HepG2 (cell line): ENCODE measurements around the gene DENND1C. TPM values are rescaled to one million over a fixed set of nuclear protein-coding genes. Genes with fewer than 3 reads are reported as not detected.

Experiments used
- GATAD1 ChIP-seq: IDR thresholded peaks from 2 replicates; pipeline ENCODE4 v1.6.1; 2016; ENCODE audit warnings: missing genetic modification reagents, missing compliant biosample characterization
- RARG ChIP-seq: sonication (generic); formaldehyde crosslinking; IDR thresholded peaks from 2 replicates; pipeline ENCODE4 v1.4.0; 2020; ENCODE audit warnings: low read depth, mild to moderate bottlenecking, missing genetic modification reagents
- RCOR2 ChIP-seq: IDR thresholded peaks from 2 replicates; pipeline ENCODE4 v1.6.1; 2016; ENCODE audit warnings: missing biosample characterization, missing genetic modification reagents
- SAP130 ChIP-seq: IDR thresholded peaks from 2 replicates; pipeline ENCODE4 v1.6.1; 2016; ENCODE audit warnings: low read depth
- SOX13 ChIP-seq, 3 experiments: fragments of 450-650 bp in 1 of 3; sonication (generic) in 1 of 3; formaldehyde crosslinking in 1 of 3; IDR thresholded peaks in 2 of 3; conservative IDR thresholded peaks in 1 of 3; 2 replicates each; pipeline versions ENCODE4 v1.5.0 to v1.6.1; 2016 to 2020; ENCODE audit warnings: antibody characterized with exemption in 1 of 3, mild to moderate bottlenecking in 1 of 3, missing compliant biosample characterization in 1 of 3, missing genetic modification reagents in 1 of 3, moderate library complexity in 1 of 3
- ZBTB38 ChIP-seq: sonication (generic); formaldehyde crosslinking; IDR thresholded peaks from 2 replicates; pipeline ENCODE4 v1.5.1; 2020; ENCODE audit warnings: mild to moderate bottlenecking, missing genetic modification reagents
- ZFP36 ChIP-seq: fragments of 150-350 bp; IDR thresholded peaks from 2 replicates; pipeline ENCODE4 v1.6.1; 2018; ENCODE audit warnings: borderline replicate concordance, low read length, low read depth; ENCODE audit not compliant: partially characterized antibody
- ZFP37 ChIP-seq: sonication (generic); formaldehyde crosslinking; IDR thresholded peaks from 2 replicates; pipeline ENCODE4 v1.4.0; 2020; ENCODE audit warnings: missing genetic modification reagents, borderline replicate concordance
- ZNF274 ChIP-seq: sonication (generic); formaldehyde crosslinking; IDR thresholded peaks from 2 replicates; pipeline ENCODE4 v1.5.1; 2020; ENCODE audit warnings: mild to moderate bottlenecking, missing genetic modification reagents
- ZNF510 ChIP-seq: sonication (generic); formaldehyde crosslinking; IDR thresholded peaks from 2 replicates; pipeline ENCODE4 v1.4.0; 2020; ENCODE audit warnings: low read depth, mild to moderate bottlenecking, missing genetic modification reagents
- ZNF788 ChIP-seq: sonication (generic); formaldehyde crosslinking; IDR thresholded peaks from 2 replicates; pipeline ENCODE4 v1.5.0; 2020; ENCODE audit warnings: mild to moderate bottlenecking, missing genetic modification reagents, borderline replicate concordance
- polyA plus RNA-seq, 8 experiments: library from polyadenylated mRNA; depleted of rRNA in 3 of 8; stranded (reverse) in 7 of 8; unstranded in 1 of 8; fragments of >200 nt; fragmentation: Illumina TruSeq in 4 of 8; extraction: Trizol in 4 of 8; gene quantifications; 2 replicates each; pipeline versions ENCODE4 v1.2.1 to v1.2.3, GENCODE V29; 2011 to 2016; ENCODE audit warnings: low read depth in 4 of 8, missing spikeins in 1 of 8, mixed read lengths in 1 of 8; ENCODE audit not compliant: insufficient read depth in 1 of 8
- total RNA-seq, 5 experiments: library from RNA; depleted of rRNA; stranded (reverse); fragments of >200 nt; fragmentation: Illumina TruSeq; extraction: Trizol; gene quantifications; 2 replicates each; pipeline ENCODE4 v1.2.3, GENCODE V29; 2016; ENCODE audit warnings: low read depth in 1 of 5
- TF ChIP-seq, protein P1 (sequence below): sonication (generic); formaldehyde crosslinking; IDR thresholded peaks from one replicate; pipeline ENCODE4 v1.5.1; 2020; ENCODE audit warnings: mild to moderate bottlenecking, missing genetic modification reagents; ENCODE audit errors: not compliant biosample characterization

Gene DENND1C
- total and polyA plus RNA-seq, 2 of the 13 experiments (the other 11 are each of a cell fraction or from before 2014, with no cell fraction given) = 0.04 to 0.73 TPM

DNA sequence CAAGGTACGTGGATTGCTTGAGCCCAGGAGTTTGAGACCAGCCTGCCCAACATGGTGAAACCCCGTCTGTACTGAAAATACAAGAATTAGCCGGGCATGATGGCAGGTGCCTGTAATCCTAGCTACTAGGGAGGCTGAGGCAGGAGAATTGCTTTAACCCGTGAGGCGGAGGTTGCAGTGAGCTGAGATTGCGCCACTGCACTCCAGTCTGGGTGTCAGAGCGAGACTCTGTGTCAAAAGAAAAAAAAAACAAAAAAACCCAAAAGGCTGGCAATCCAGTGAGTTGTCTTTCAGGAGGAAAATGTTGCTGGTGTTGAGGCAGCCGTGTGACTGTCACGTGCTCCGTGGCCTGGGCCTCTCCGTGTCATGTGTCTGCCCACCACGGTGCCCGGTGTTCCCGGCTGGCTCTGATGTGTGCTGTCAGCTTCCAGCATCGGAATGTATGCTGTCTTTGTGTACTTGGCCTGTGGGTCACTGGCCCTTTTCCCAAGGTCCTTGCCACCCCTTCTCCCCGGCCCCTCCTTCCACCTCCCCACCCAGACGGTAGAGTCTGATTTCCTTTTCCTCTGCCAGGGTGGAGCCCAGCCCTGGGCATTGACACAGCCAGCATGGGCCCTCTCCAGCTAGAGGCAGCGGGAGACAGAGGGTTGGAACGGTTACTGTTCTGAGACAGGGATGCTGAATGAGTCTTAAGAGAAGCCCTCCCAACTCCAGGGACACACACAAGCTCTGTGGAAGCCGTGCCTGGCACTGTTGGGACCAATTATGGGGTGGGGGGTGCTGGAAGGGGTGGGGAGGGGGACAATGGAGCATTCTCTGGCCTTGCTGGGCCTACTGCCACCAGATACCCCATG lies 27.8 kb upstream of the DENND1C start (continued):
- no peak for TF ChIP-seq RARG (CRISPR knock-in tag)
- TF ChIP-seq ZNF788 (CRISPR knock-in tag) = no peak; the same call in 1 of the 2 replicates
- TF ChIP-seq ZNF510 = no peak
- TF ChIP-seq ZNF274 = no peak
- TF ChIP-seq ZBTB38 (CRISPR knock-in tag) = no peak
- TF ChIP-seq ZFP36 = no peak
- TF ChIP-seq, protein P1, sequence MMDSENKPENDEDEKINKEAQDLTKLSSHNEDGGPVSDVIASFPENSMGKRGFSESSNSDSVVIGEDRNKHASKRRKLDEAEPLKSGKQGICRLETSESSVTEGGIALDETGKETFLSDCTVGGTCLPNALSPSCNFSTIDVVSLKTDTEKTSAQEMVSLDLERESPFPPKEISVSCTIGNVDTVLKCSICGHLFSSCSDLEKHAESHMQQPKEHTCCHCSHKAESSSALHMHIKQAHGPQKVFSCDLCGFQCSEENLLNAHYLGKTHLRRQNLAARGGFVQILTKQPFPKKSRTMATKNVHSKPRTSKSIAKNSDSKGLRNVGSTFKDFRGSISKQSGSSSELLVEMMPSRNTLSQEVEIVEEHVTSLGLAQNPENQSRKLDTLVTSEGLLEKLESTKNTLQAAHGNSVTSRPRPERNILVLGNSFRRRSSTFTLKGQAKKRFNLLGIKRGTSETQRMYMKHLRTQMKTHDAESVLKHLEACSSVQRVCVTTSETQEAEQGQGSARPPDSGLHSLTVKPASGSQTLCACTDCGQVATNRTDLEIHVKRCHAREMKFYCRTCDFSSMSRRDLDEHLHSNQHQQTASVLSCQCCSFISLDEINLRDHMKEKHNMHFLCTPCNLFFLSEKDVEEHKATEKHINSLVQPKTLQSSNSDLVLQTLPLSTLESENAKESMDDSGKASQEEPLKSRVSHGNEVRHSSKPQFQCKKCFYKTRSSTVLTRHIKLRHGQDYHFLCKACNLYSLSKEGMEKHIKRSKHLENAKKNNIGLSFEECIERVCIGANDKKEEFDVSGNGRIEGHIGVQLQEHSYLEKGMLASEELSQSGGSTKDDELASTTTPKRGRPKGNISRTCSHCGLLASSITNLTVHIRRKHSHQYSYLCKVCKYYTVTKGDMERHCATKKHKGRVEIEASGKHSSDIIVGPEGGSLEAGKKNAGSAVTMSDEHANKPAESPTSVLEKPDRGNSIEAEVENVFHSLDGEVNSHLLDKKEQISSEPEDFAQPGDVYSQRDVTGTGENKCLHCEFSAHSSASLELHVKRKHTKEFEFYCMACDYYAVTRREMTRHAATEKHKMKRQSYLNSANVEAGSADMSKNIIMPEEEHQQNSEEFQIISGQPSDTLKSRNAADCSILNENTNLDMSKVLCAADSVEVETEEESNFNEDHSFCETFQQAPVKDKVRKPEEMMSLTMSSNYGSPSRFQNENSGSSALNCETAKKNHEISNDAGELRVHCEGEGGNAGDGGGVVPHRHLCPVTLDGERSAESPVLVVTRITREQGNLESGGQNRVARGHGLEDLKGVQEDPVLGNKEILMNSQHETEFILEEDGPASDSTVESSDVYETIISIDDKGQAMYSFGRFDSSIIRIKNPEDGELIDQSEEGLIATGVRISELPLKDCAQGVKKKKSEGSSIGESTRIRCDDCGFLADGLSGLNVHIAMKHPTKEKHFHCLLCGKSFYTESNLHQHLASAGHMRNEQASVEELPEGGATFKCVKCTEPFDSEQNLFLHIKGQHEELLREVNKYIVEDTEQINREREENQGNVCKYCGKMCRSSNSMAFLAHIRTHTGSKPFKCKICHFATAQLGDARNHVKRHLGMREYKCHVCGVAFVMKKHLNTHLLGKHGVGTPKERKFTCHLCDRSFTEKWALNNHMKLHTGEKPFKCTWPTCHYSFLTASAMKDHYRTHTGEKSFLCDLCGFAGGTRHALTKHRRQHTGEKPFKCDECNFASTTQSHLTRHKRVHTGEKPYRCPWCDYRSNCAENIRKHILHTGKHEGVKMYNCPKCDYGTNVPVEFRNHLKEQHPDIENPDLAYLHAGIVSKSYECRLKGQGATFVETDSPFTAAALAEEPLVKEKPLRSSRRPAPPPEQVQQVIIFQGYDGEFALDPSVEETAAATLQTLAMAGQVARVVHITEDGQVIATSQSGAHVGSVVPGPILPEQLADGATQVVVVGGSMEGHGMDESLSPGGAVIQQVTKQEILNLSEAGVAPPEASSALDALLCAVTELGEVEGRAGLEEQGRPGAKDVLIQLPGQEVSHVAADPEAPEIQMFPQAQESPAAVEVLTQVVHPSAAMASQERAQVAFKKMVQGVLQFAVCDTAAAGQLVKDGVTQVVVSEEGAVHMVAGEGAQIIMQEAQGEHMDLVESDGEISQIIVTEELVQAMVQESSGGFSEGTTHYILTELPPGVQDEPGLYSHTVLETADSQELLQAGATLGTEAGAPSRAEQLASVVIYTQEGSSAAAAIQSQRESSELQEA (CRISPR knock-in tag) = no peak
- no peak for TF ChIP-seq RCOR2 (CRISPR knock-in tag)
- TF ChIP-seq SAP130 = peak; percentile 83
- peak; percentile 51 for TF ChIP-seq GATAD1 (CRISPR knock-in tag)
- TF ChIP-seq ZFP37 (CRISPR knock-in tag) = no peak
- TF ChIP-seq SOX13 (IDR thresholded peaks at IDR 0.05) = no peak
- TF ChIP-seq SOX13 (CRISPR knock-in tag; conservative IDR thresholded peaks at IDR 0.05 in 1 of 2, IDR thresholded peaks at IDR 0.05 in 1 of 2) = peak in 1 of 2 experiments; percentile 76; a peak in 2 of 4 replicates
- TF ChIP-seq, all 625 proteins: peak for 112
